Measurements from ENCODE around the gene BBS9.

DNA sequence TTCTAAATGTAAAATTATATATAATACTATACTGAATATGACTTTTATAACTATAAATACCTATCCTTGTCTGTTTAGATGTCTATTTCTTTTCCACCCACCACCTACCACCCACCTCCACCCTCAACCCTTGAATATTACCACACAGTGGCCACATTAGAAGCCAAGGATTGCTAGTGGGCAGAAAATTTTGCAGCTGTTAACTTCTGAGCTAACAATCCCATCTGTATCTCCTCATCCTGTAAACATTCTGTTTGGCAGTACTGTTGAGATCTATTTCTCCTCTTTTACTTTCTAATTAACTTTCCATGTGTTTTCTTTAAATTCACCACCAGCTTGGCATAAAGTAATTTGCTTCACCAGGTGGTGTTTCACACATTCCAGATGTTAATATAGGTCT is 494.9 kb downstream of the BBS9 start:
- TF ChIP-seq CTCF (IDR thresholded peaks at IDR 0.05), result no peak
- TF ChIP-seq POLR2A (IDR thresholded peaks at IDR 0.05), result no peak
